ENCODE data around the gene SHC1.
"Not testable (repeated sequence)": the region's sequence is repeated elsewhere in the genome, so short reads cannot be mapped to it uniquely, and the experiment has no call there.

Gene SHC1

DNA sequence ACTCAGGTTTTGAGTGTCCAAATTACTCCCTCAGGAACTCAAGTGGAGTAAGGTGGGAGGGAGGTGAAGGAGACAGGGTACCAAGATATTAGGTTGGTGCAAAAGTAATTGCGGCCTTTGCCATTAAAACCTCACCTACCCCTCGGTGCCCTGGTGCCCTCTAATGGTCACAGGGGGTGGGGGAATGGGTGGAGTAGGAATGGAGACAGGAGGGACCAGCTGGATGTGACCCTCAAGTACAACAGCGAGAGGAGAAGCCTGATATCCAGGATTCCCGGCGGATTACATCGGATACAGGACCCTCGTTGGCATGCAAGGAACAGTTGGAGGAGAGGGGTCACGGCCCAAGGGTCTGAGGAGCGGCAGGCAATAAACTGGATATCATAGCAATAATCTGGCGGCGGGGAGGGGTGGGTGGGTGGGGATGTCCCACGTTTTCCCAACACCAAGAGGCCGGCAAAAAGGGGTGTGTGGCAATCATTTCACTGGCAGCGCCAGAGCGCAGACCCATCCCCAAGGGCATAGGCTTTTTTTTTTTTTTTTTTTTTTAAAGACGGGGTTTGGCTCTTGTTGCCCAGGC lies 27.7 kb upstream of the SHC1 start:
- Histone ChIP-seq H3K27ac (ENCODE audit: low read length) (no peak overlapping the region), H3K4me3 (ENCODE audit: low read depth in 1 of 2, low read length in 2 of 2) (no peak overlapping the region), H3K27me3 (ENCODE audit: insufficient read depth, low read length, poor library complexity) (peaks cover 52% of the 10 kb centered on the region), H3K4me2 (ENCODE audit: insufficient read depth, low read length) (peak overlapping the region; percentile 51; the same call in 1 of the 2 replicates), H3K79me2 (ENCODE audit: insufficient read depth, low read length) (no peaks in the 10 kb centered on the region), H4K20me1 (ENCODE audit: insufficient read depth, low read length) (peaks cover 68% of the 10 kb centered on the region), H3K9ac (ENCODE audit: low read depth, low read length) (no peak overlapping the region), H2AFZ (ENCODE audit: low read depth, low read length) (no peak overlapping the region), H3K36me3 (ENCODE audit: insufficient read depth, low read length) (no peaks in the 10 kb centered on the region), H3K4me1 (ENCODE audit: insufficient read depth, low read length) (peaks cover 37% of the 10 kb centered on the region), H3K9me3 (ENCODE audit: insufficient read depth, low read length, severe bottlenecking) (no peaks in the 10 kb centered on the region)
- DNase-seq, result no peak
- ATAC-seq (ENCODE audit: insufficient read depth, low read depth), result no peak
- TF ChIP-seq, protein P1, sequence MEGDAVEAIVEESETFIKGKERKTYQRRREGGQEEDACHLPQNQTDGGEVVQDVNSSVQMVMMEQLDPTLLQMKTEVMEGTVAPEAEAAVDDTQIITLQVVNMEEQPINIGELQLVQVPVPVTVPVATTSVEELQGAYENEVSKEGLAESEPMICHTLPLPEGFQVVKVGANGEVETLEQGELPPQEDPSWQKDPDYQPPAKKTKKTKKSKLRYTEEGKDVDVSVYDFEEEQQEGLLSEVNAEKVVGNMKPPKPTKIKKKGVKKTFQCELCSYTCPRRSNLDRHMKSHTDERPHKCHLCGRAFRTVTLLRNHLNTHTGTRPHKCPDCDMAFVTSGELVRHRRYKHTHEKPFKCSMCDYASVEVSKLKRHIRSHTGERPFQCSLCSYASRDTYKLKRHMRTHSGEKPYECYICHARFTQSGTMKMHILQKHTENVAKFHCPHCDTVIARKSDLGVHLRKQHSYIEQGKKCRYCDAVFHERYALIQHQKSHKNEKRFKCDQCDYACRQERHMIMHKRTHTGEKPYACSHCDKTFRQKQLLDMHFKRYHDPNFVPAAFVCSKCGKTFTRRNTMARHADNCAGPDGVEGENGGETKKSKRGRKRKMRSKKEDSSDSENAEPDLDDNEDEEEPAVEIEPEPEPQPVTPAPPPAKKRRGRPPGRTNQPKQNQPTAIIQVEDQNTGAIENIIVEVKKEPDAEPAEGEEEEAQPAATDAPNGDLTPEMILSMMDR (IDR thresholded peaks at IDR 0.05; ENCODE audit: borderline replicate concordance, extremely low read depth, low read length, poor library complexity, severe bottlenecking), result peak; percentile 26
- no peak for TF ChIP-seq EZH2 (IDR thresholded peaks at IDR 0.05; ENCODE audit: borderline replicate concordance, low read depth, low read length, severe bottlenecking)

DNA sequence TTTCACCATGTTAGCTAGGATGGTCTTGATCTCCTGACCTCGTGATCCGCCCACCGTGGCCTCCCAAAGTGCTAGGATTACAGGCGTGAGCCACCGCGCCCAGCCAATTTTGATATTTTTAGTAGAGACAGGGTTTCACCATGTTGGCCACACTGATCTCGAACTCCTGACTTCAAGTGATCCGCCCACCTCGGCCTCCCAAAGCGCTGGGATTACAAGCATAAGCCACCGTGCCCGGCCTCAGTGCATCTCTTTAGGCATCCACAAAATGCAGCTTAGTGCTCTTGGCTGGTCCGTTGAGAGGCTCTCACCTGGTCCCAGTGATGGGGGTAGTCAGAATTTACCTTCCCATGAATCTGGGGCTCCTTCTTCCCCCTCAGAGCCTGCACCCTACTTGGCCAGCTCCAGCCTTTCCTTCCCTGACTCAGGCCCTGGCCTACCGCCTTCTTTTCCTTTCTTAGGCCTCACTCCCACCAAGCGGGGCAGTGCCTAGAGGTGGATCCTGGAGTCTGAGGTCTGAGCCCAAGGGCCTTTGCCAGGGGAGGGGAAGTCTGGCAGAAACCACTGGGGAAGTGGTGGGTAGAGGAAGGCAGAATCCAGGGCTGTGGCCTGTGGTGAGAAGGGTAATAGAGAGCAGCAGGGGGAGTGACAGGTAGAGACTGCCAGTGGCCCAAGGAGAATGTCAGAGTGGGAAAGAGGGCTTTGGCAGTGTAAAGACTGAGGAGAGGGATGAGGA lies 26.6 kb upstream of the SHC1 start:
- Histone ChIP-seq H3K9ac (ENCODE audit: low read depth, low read length) (no peak overlapping the region), H3K27me3 (ENCODE audit: insufficient read depth, low read length, poor library complexity) (peaks cover 45% of the 10 kb centered on the region), H3K4me1 (ENCODE audit: insufficient read depth, low read length) (peaks cover 37% of the 10 kb centered on the region), H2AFZ (ENCODE audit: low read depth, low read length) (no peak overlapping the region), H4K20me1 (ENCODE audit: insufficient read depth, low read length) (peaks cover 68% of the 10 kb centered on the region), H3K4me3 (ENCODE audit: low read depth in 1 of 2, low read length in 2 of 2) (no peak overlapping the region), H3K79me2 (ENCODE audit: insufficient read depth, low read length) (no peaks in the 10 kb centered on the region), H3K36me3 (ENCODE audit: insufficient read depth, low read length) (no peaks in the 10 kb centered on the region), H3K4me2 (ENCODE audit: insufficient read depth, low read length) (no peak overlapping the region), H3K27ac (ENCODE audit: low read length) (no peak overlapping the region), H3K9me3 (ENCODE audit: insufficient read depth, low read length, severe bottlenecking) (no peaks in the 10 kb centered on the region)
- DNase-seq (no peak), ATAC-seq (ENCODE audit: insufficient read depth, low read depth) (no peak)
- TF ChIP-seq EZH2 (IDR thresholded peaks at IDR 0.05; ENCODE audit: borderline replicate concordance, low read depth, low read length, severe bottlenecking), result no peak
- TF ChIP-seq, protein P1 (IDR thresholded peaks at IDR 0.05; ENCODE audit: borderline replicate concordance, extremely low read depth, low read length, poor library complexity, severe bottlenecking), result no peak

DNA sequence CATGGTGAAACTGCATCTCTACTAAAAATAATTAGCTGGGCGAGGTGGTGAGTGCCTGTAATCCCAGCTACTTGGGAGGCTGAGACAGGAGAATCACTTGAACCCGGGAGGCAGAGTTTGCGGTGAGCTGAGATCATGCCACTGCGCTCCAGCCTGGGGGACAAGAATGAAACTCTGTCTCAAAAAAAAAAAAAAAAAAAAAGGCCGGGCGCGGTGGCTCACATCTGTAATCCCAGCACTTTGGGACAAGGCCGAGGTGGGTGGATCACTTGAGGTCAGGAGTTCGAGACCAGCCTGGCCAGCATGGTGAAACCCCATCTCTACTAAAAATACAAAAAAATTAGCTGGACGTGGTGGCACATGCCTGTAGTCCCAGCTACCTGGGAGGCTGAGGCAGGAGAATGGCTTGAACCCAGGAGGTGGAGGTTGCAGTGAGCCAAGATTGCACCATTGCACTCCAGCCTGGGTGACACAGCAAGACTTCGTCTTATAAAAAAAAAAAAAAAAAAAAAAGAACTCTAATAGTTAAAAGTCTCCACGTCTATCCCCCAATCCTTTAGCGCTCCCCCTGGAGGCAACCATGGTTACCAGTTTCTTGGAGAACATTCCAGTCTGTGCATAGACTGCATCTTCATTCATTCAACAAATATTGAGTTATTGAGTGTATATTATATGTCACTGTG lies 24.9 kb upstream of the SHC1 start:
- not testable (repeated sequence) for H3K36me3 ChIP-seq (ENCODE audit: insufficient read depth, low read length); H3K9ac ChIP-seq (ENCODE audit: low read depth, low read length); H3K4me3 ChIP-seq (ENCODE audit: low read depth in 1 of 2, low read length in 2 of 2); H2AFZ ChIP-seq (ENCODE audit: low read depth, low read length); H3K4me2 ChIP-seq (ENCODE audit: insufficient read depth, low read length); H3K27ac ChIP-seq (ENCODE audit: low read length); ATAC-seq (ENCODE audit: insufficient read depth, low read depth); H3K79me2 ChIP-seq (ENCODE audit: insufficient read depth, low read length); H3K9me3 ChIP-seq (ENCODE audit: insufficient read depth, low read length, severe bottlenecking)
- Histone ChIP-seq H3K27me3 (ENCODE audit: insufficient read depth, low read length, poor library complexity) (peaks cover 29% of the 10 kb centered on the region), H3K4me1 (ENCODE audit: insufficient read depth, low read length) (peaks cover 25% of the 10 kb centered on the region), H4K20me1 (ENCODE audit: insufficient read depth, low read length) (peaks cover 53% of the 10 kb centered on the region)
- DNase-seq, result peak; percentile 43
- TF ChIP-seq, protein P1 (IDR thresholded peaks at IDR 0.05; ENCODE audit: borderline replicate concordance, extremely low read depth, low read length, poor library complexity, severe bottlenecking), result peak; percentile 47

Data from DND-41 (cell line).